Measurements from ENCODE around the gene APBA2.

APBA2 gene

DNA sequence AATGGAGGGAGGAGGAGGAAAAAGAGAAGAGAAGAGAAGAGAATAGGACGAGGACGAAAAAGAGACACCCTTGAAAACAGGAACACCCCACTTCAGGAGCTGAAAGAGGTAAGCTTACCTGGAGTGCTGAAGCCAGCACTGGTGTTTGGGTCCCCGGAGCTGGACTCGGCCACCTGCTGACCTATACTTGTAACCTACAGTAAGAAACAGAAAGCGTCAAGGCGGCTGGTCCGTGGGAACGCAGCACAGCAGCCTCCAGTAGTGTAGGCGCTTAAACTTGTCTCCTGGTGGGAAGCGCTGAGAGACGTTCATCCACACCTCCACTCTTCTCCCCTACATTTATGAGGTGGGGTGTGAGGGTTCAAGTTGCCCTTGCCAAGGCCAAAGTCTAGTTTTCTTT lies 242.9 kb downstream of the APBA2 start:
- in situ Hi-C loops (cut with MboI; ENCODE audit: low sequenced_read_pairs): no loop called here

DNA sequence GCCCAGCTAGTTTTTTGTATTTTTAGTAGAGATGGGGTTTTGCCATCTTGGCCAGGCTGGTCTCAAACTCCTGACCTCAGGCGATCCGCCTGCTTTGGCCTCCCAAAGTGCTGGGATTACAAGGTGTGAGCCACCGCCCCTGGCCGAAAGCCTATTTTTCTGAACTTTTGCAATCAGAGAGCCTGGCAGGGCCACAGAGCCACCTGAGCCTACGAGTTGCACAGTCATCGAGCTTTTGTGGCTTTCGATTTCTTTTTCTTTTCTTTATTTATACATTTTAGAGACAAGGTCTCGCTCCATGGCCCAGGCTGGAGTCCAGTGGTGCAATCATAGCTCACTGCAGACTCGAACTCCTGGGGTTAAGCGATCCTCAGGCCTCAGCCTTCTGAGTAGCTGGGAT lies 243.4 kb downstream of the APBA2 start:
- in situ Hi-C loops (cut with MboI; ENCODE audit: low sequenced_read_pairs): no loop called here

DNA sequence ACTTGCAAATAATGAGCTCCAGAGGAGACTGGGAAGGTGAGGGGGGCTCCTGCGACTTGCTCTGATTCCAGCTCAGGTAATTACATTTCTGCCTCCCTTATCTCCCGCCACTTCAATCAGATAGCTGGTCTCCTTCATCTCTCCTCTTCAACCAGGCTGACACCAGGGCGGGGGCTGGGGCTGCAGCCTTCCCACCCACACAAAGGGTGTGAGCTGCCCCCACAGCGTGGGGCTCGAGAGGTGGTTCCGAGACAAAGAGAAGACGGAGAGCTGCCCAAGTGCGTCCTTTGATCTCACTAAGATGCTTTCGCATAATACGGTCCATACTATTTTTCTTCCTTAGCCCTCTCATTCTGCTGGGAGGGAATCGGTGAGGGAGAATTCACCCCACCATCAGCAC lies 244.2 kb downstream of the APBA2 start:
- in situ Hi-C loops (cut with MboI; ENCODE audit: low sequenced_read_pairs): no loop called here

DNA sequence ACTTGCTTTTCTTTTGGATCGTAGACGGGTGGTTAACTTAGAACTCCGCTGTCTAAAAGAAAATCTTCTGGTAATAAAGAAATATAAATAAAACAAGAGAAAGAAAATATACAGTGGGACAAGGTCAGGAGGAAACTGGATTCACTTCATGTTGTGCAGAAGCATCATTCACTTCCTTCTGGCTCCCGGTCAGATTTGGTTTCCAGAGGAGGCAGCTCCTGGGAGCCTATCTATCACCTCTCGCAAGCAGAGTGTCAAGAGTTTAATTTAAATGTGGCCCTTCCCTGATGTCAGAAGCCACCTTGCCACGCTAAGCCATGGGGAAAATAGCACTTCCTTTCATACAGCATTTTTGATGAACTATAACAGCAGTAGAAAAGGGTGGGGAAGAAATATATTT lies 244.7 kb downstream of the APBA2 start:
- in situ Hi-C loops (cut with MboI; ENCODE audit: low sequenced_read_pairs): no loop called here

DNA sequence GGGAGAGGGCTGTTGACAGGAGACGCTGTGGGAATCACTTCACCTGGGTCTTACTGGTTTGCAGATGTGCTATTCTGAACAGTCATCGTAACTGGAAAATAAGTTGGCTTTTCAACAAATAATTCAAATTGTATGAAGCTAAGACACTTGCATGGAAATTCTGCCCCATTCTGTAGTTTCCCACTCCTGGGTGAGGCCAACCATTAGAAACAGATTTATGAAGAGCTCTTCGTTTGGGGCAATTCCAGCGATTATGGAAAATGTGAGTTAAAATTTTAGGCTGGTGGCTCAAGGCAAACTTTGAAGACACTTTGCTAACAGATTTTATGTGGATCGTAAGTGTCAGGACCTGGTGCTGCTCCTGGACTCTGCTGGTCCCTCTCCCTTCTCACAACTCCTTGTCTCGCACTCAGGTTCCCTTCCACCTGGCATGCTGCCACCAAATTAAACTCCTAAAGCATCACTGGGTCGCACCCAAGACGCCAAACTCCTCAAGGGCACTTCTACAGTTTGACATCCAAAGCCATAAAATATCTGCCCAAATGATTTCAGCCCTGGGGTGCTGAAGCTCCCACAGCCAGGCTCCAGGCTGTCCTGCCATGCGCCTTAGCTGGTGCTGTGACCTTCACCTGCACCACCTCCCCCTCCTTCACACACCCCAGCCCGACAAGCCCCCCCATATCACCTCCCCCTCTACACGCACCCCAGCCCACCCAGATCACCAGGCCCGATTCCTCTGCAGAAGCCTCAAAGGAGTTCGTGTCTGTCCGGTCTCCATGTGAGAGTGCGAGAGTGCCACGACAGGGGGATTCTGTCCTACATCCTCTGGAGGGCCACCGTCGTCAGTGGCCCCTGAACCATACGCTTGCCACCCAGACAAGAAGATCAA lies 245.4 kb downstream of the APBA2 start:
- in situ Hi-C loops (cut with MboI; ENCODE audit: low sequenced_read_pairs): no loop called here

DNA sequence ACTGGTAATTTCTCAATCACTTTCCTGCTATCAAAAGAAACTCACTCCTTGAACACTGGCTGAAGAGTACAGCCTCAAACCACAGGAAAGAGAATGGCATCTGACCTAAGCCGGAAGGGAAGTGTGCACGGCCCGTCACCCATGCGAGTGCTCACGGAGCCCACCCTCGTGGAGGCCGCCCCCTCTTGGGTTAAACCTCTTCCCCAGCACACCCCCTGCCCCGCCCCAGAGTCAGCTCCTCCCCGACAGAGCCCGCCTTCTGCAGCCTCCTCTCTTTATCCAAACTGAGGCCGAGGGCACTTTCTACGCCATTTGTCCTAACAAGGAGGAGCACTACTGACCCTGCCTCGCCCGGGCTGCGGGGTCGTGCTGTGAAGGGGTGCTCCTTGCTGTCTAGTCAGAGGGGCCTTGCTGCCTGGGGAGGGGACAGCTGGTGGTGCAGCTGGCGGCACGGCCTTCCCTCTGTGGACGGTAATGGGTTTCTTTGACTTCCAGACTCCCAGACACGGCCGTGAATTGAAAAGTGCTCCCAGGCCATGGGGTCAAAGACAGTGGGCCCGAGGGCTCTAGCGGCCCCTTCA lies 246.2 kb downstream of the APBA2 start:
- in situ Hi-C loops (cut with MboI; ENCODE audit: low sequenced_read_pairs): no loop called here

DNA sequence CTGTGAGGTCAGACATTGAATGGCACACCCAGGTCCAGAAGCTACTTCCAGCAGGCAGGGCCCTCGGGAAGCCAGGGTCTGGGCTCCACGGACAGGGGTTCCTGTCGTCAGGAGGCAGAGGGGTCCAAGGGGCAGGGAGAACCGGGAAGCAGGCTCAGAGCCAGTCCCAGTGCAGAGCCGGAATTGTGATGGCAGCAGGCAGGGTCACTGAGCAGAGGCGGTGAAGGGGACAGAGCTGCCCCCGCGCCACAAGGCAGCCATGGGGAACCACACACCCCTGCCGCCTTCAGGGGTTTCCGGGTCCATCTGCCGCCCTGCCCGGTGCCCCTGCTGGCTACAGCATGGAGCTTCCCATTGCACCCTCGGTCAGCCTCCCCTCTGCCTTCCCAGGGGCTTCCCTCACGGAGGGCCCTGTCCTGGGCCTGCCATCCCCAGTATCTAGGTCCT lies 247.0 kb downstream of the APBA2 start:
- in situ Hi-C loops (cut with MboI; ENCODE audit: low sequenced_read_pairs): no loop called here

DNA sequence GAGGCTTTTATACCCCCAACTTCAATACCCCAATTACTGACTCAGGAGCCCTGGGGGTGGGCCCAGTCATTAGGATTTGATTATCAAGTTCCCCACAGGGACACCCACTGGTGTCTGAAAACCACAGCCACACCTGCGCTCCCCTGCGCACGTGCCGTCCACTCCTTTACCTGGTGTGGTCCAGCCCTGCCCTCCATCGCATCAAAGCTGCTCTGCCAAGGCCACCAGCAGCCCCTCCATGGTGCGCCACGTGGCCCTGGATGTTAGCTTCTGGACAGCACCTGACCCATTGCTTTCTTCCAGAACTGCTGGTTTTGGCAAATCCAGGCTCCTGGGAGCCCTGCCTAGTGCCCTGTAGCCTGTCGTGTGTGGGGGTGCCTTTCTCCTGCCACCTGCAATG lies 247.5 kb downstream of the APBA2 start:
- in situ Hi-C loops (cut with MboI; ENCODE audit: low sequenced_read_pairs): no loop called here

DNA sequence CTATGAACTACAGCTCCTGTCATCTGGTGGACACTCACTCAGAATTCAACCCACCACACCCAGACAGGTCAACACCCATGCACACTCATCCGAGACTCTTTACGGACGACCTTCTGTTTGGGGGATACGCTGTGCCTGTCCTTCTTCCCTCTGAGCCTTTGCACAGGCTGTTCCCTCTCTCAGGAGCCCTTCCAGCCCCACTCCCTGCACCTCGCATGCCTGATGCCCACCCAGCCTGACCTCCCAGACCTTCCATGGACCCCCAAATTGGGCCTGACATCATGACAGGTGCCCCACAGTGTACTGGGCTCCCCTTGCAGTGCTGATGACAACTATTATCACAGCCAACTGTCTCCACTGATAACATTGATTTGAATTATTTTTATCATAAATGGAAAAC lies 248.0 kb downstream of the APBA2 start:
- in situ Hi-C loops (cut with MboI; ENCODE audit: low sequenced_read_pairs): no loop called here

DNA sequence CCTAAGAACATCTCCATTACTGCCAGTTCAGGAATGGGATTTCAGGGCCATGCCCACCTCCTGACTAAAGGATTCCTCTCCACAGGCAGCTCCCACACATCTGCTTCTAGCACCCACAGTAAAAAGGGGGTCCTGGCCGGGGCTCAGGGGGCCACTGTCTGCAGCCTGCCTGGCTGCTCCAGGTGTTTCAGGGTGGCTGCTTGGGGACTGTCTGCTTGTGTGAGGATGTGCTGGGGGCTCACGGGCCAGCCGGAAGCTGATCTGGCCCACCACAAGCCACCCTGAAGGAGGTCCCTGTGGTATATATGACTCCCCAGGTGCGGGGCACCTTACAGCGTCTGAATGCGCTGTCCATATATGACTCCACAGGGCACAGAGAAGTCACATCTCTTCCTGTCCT lies 248.5 kb downstream of the APBA2 start:
- in situ Hi-C loops (cut with MboI; ENCODE audit: low sequenced_read_pairs): no loop called here

DNA sequence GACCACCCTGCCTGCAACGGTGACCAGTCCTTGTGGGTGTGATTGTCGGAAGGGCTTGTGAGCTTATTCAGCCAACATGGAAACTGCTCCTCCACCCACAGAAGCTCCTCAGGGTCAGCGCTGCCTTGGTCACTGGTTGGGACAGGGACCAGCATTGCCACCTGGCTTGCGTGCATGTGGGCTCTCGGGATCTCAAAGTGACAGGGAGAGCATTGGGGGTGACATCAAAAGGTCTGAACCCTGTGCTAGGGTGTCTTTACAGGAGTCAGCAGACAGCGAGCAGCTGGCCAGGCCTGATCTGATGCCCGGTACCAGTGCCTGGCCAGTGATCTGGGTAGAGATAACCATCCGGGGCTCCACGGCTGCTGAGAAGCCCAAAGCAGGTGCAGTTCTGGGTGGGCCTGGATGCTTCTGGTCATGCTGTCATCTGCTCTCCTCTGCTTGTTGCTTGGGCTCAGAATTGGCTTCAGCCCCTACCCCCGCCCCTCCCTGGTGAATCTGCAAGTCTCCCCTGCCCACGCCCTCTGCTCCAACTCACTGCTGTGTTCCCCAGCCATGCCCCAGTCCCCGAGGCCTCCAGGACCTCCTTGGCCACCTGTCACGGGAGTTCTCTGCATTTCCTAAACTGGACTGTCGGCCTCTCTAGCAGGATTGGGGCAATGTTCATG lies 249.0 kb downstream of the APBA2 start:
- in situ Hi-C loops (cut with MboI; ENCODE audit: low sequenced_read_pairs): no loop called here

DNA sequence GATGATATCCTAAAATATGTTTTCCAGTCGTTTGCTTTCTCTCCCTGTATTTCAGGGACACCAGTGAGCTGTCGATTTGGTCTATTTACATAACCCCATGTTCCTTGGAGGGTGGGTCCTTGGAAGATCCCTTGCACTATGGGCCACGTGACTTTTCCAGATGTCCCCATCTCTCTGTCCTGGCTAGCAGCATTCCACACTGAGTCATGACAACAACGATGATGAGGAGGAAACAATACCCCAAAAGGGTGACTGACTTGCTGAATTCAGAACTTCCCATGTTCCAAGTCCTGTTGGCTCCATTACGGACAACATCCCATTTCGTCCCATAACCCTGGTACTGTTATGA lies 249.5 kb downstream of the APBA2 start:
- in situ Hi-C loops (cut with MboI; ENCODE audit: low sequenced_read_pairs): no loop called here

DNA sequence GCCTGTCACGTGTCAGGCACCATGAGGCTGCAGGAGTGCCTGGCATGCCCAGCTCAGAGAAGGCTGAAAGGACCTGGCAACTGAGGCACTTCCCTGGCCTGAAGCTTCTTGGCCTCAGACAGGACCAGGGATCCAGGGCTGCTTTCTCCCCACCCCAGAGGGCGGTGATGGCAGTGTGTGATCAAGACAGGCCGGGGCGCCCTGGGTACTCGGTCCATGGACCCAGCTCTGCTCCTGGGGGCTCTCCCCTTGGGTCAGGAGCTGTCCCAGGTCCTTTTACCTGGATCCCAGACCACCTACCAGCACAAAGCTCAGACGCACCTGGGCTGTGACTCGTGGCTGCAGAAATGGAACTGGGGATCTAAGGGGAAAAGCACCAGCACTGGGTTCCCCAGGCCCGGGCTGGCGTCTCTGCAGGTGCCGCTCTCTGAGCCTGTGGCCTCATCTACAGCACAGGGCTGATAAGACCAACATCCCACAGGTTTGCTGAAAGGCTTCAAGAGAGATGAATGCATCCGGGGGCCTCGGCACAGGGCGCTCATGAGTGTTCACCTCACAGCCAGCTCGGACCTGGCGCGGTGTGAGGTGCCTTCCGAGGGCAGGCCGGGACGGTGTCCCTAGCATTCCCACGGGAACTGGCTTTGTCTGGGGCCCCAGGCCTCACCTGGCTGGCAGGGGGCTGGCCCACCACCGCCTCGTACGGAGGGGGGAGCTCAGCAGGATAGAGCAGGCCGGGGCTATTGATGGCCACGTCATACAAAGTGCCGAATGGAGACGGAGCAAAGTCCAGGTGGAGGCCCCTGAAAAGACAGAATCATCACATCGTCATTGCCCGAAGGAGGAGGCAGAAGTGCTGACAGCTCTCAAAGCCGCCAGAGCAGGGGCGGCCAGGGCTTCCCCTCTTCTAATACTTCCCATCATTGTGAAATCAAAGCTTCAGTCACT lies 250.2 kb downstream of the APBA2 start:
- in situ Hi-C loops (cut with MboI; ENCODE audit: low sequenced_read_pairs): no loop called here

DNA sequence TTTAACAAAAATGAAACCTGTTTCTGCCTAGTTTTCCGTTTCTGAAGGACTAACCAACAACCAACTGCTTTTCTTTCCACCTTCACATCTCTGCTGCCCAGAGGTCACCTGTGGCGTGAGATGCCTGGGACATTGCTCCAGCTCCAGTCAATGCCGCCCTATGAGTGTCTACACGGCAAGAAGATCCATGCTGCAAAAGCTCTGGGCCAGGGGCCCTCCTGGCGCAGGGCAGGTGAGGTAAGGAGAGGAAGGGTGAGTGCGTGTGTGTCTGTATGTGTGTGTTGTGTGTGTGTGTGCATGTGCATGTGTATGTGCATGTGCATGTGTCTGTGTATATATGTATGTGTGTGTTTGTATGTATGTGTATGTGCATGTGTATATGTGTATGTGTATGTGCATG lies 252.5 kb downstream of the APBA2 start:
- in situ Hi-C loops (cut with MboI; ENCODE audit: low sequenced_read_pairs): no loop called here

DNA sequence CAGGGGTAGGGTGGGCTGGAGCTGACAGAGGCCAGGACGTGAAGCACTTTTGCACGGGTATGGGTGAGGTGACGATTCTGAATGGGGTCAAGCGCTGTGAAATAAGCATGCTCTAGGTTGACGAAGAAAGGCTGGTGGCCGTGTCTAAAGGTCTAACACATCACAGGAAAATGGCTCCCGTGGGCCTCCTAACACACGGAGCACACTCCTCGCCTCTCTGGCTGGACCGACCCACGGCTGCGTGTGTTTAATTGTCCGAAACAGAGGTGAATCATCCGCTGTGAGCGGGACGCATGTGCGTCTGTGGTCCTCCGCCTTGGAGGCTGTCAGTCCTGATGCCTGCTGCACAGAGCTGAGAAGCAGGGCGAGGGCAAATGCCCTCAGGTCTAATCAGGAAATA lies 253.3 kb downstream of the APBA2 start:
- in situ Hi-C loops (cut with MboI; ENCODE audit: low sequenced_read_pairs): no loop called here

DNA sequence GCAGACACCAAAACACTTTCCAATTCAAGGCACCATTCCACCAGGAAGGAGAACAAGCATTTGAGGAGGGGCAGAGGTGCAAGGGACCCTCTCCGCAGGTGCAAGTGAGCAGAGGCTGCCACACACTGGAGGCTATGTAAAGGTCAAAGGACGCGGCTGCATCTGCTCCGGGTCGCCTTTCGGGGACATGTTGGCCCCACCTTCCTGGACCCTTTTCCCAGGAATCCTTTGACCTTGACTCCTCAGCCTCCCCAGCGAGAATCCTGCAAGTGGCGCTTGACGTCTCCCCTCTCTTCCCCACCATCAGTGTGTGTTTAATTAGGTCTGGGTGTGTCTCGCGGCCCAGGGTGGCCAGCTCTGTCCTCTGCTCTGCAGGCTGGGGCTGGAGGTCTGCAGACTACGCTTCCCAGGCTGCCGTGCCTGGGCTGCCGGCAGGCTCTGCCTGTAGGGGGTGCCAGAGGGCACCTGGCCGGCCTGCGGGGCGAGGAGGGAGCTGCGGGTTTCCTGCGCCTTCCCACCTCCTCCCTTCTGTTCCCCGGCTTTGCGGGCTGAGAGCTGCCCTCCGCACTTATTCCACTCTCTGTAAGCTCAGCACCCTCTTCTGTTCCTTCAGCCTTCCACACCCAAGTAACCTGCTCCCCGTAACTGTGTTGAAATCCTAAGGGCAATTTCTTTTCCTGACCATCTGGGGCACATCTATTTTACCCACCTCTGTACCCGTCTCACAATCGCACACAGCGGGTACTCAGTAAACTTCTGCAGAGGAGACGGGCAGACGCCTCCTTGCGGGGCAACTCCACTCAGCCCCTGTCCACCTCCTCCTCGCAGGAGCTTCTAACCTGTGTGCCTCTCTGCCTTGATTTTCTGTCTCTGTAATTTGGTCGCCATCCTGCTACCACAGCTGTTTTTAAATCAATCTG lies 254.0 kb downstream of the APBA2 start:
- in situ Hi-C loops (cut with MboI; ENCODE audit: low sequenced_read_pairs): no loop called here

DNA sequence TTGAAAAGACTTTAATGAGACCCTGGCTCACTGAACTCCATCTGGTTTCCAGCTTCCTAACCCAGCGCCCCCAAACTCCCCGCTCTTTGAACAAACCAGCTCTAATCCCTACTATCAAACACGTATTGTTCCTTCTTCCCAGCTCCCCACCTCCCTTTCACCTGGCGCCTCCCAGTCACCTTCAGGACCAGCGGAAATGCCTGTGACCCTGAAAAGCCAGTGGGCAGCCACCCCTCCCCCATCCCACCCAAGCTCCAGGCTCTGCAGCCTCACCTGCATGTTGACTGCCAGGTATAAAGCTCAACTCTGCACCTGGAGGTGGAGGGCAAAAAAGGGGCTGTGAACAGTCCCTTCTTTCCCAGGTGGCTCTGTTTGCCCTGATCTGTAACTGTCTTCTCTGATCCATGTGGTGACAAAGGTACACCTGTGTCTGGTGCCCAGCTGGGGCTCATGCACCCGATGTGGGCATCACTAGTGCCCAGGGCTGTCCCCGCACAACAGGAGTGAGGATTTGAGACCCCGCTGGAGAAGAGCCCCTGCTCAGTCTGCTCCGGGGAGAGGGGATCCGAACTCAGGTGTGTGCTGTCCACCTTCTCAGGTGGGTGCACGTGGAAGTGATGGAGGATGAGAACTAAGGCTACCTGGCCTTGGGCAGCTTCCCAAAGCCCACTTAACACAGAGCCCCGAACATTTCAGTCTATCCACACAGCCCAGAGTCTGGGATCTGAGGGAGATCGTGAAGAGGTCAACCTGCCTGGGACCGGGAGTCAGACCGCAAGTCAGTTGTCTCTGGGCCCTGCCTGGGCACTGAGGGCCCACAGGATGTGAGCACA lies 254.9 kb downstream of the APBA2 start:
- in situ Hi-C loops (cut with MboI; ENCODE audit: low sequenced_read_pairs): no loop called here

DNA sequence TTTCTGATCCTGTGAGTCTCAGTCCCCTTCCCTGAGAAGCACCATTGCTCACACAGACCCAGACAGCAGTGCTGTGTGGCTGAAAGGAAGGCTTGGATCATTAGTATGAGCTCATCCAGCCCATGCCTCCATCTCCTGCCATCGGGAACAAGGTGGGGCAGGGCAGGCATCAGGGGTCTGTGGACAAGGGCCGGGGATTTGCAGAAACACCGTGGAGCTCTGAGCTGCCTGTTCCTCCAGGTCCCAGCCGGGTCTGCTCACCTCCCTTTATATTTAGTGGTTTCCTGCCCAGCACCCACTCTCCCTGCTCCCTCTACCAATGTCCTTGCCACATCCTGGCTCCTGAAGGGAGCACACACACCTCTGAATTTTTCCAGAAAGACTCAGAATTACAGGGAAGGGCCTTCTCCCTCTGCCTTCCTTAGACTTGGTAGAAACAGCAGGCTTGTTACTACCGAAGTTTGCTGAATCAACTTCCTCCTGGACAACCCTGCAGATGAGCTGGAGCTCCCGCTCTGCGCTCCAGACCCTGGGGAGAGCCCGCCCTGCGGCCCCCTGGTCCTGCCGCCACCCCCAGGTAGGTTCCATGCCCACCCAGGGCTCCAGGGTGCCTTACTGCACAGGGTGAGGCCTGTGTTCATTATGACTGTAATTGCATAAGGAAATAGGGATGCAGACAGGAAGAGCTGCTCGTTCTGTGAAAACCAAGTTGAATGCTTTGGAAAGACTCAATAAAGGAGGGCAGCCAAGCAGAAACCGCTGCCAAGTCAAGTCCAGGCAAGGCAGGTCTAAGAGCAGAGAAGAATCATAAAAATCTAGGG lies 255.7 kb downstream of the APBA2 start:
- in situ Hi-C loops (cut with MboI; ENCODE audit: low sequenced_read_pairs): no loop called here

Measured in HL-60/S4 treated with retinoic acid at 250 ng/mL for 4 days and 3 days (cell line).